ENCODE data around the gene CEACAM6.

CEACAM6 gene

GRCh38 chr19:41799444-41800000 is 44.2 kb downstream of the CEACAM6 start:
- DNase-seq (ENCODE audit: low read depth) = no peak

GRCh38 chr19:41801031-41801430 is 45.7 kb downstream of the CEACAM6 start:
- DNase-seq (ENCODE audit: low read depth) = no peak

GRCh38 chr19:41801792-41802211 is 46.5 kb downstream of the CEACAM6 start:
- DNase-seq (ENCODE audit: low read depth) = no peak

- DNase-seq (ENCODE audit: low read depth) = no peak
Observed at GRCh38 chr19:41802770-41803169, 47.4 kb downstream of the CEACAM6 start.

- no peak for DNase-seq (ENCODE audit: low read depth)
Observed at GRCh38 chr19:41804336-41804735, 49.0 kb downstream of the CEACAM6 start.

- DNase-seq (ENCODE audit: low read depth) = no peak
Observed at GRCh38 chr19:41807176-41807575, 51.8 kb downstream of the CEACAM6 start.

- no peak for DNase-seq (ENCODE audit: low read depth)
Observed at GRCh38 chr19:41808663-41809566, 53.6 kb downstream of the CEACAM6 start.

- DNase-seq (ENCODE audit: low read depth) = no peak
Observed at GRCh38 chr19:41810301-41810700, 55.0 kb downstream of the CEACAM6 start.

- DNase-seq (ENCODE audit: low read depth) = no peak
Observed at GRCh38 chr19:41811036-41811435, 55.7 kb downstream of the CEACAM6 start.

- DNase-seq (ENCODE audit: low read depth) = no peak
Observed at GRCh38 chr19:41811981-41812380, 56.7 kb downstream of the CEACAM6 start.

- DNase-seq (ENCODE audit: low read depth) = no peak
Observed at GRCh38 chr19:41813911-41814310, 58.6 kb downstream of the CEACAM6 start.

GRCh38 chr19:41815301-41815700 is 60.0 kb downstream of the CEACAM6 start:
- DNase-seq (ENCODE audit: low read depth) = no peak

GRCh38 chr19:41816761-41817160 is 61.4 kb downstream of the CEACAM6 start:
- no peak for DNase-seq (ENCODE audit: low read depth)

GRCh38 chr19:41821003-41821735 is 65.8 kb downstream of the CEACAM6 start:
- no peak for DNase-seq (ENCODE audit: low read depth)
